Activated CD4-positive, alpha-beta memory T cell treated with anti-CD3 and anti-CD28 coated beads for 36 hours (primary cell): ENCODE results near the gene ROR2. TPM values are rescaled to one million over a fixed set of nuclear protein-coding genes. Genes with fewer than 3 reads are reported as not detected.
"Not testable (repeated sequence)": the region's sequence is repeated elsewhere in the genome, so short reads cannot be mapped to it uniquely, and the experiment has no call there.

ENCODE experiments used
- CTCF ChIA-PET: fragments of 350-600 bp; sonication (Branson Sonifier 250); formaldehyde crosslinking; loops from one replicate; lab custom pipeline; 2021; ENCODE audit warnings: antibody characterized with exemption, inconsistent platforms; lab: Charles Lee
- POLR2A ChIA-PET: fragments of 350-600 bp; sonication (Branson Sonifier 250); formaldehyde crosslinking; loops from one replicate; lab custom pipeline; 2021; ENCODE audit warnings: antibody characterized with exemption; lab: Charles Lee
- DNase-seq: peaks from one replicate; pipeline ENCODE4 v3.0.0-alpha.2; 2020
- H3K27ac Mint-ChIP-seq: one replicate; pipeline ENCODE4 v1.8.0; 2021; ENCODE audit warnings: mixed read lengths
- H3K27me3 Mint-ChIP-seq: one replicate; pipeline ENCODE4 v1.8.0; 2021; ENCODE audit warnings: mixed read lengths
- H3K36me3 Mint-ChIP-seq: one replicate; pipeline ENCODE4 v1.8.0; 2021; ENCODE audit warnings: mixed read lengths
- H3K4me1 Mint-ChIP-seq: one replicate; pipeline ENCODE4 v1.8.0; 2021; ENCODE audit warnings: low read depth, mixed read lengths
- H3K4me3 Mint-ChIP-seq: one replicate; pipeline ENCODE4 v1.8.0; 2021; ENCODE audit warnings: mild to moderate bottlenecking, mixed read lengths
- H3K9me3 Mint-ChIP-seq: one replicate; pipeline ENCODE4 v1.8.0; 2021; ENCODE audit warnings: mixed read lengths
- intact Hi-C: fragments of 100-400 bp; cut with micrococcal nuclease; formaldehyde crosslinking; loops from one replicate; pipeline ENCODE4 v1.15.1; 2023
- total RNA-seq, 2 experiments: library from RNA; stranded (reverse); gene quantifications; one replicate each; pipeline ENCODE4 v1.2.3, GENCODE V29; 2021

The ROR2 gene
- total RNA-seq, 2 experiments from 2014 or later = 0.05 to 0.31 TPM

GRCh38 chr9:91547081-91547480, 402.9 kb downstream of the ROR2 start:
- no peak overlapping the region for H3K27ac Mint-ChIP-seq
- no peaks in the 10 kb centered on the region for H3K9me3 Mint-ChIP-seq
- no peaks in the 10 kb centered on the region for H3K4me1 Mint-ChIP-seq
- DNase-seq = no peak
- peaks cover 3% of the 10 kb centered on the region for H3K27me3 Mint-ChIP-seq
- no peak overlapping the region for H3K4me3 Mint-ChIP-seq
- intact Hi-C loops = no loop called here
- POLR2A ChIA-PET = no interaction called here
- CTCF ChIA-PET = no interaction called here
- H3K36me3 Mint-ChIP-seq = no peaks in the 10 kb centered on the region

- peaks cover 3% of the 10 kb centered on the region for H3K27me3 Mint-ChIP-seq
- ChIA-PET POLR2A (no interaction called here), CTCF (no interaction called here)
Observed at GRCh38 chr9:91546574-91546973, 403.5 kb downstream of the ROR2 start.

GRCh38 chr9:91541734-91542133, 408.3 kb downstream of the ROR2 start:
- intact Hi-C loops = no loop called here
- H3K4me3 Mint-ChIP-seq = no peak overlapping the region
- POLR2A ChIA-PET = no interaction called here
- H3K4me1 Mint-ChIP-seq = peaks cover 11% of the 10 kb centered on the region
- no peaks in the 10 kb centered on the region for H3K9me3 Mint-ChIP-seq
- H3K27ac Mint-ChIP-seq = no peak overlapping the region
- no peak for DNase-seq
- H3K27me3 Mint-ChIP-seq = no peaks in the 10 kb centered on the region
- CTCF ChIA-PET = no interaction called here
- H3K36me3 Mint-ChIP-seq = no peaks in the 10 kb centered on the region

More at GRCh38 chr9:91546574-91546973, 403.5 kb downstream of the ROR2 start:
- H3K9me3 Mint-ChIP-seq = no peaks in the 10 kb centered on the region
- H3K4me1 Mint-ChIP-seq = no peaks in the 10 kb centered on the region
- no peak for DNase-seq
- H3K27ac Mint-ChIP-seq = no peak overlapping the region
- no peak overlapping the region for H3K4me3 Mint-ChIP-seq
- no peaks in the 10 kb centered on the region for H3K36me3 Mint-ChIP-seq
- intact Hi-C loops = no loop called here

- H3K4me1 Mint-ChIP-seq = peaks cover 11% of the 10 kb centered on the region
- CTCF ChIA-PET, H3K27me3 Mint-ChIP-seq, H3K4me3 Mint-ChIP-seq, H3K9me3 Mint-ChIP-seq, H3K36me3 Mint-ChIP-seq, POLR2A ChIA-PET, H3K27ac Mint-ChIP-seq, DNase-seq, intact Hi-C loops: not testable (repeated sequence)
Observed at GRCh38 chr9:91540506-91540905, 409.5 kb downstream of the ROR2 start.

- no peaks in the 10 kb centered on the region for H3K36me3 Mint-ChIP-seq
- H3K4me1 Mint-ChIP-seq = peaks cover 11% of the 10 kb centered on the region
- H3K4me3 Mint-ChIP-seq = no peak overlapping the region
- intact Hi-C loops = no loop called here
- no peak for DNase-seq
- H3K9me3 Mint-ChIP-seq = no peaks in the 10 kb centered on the region
- no peak overlapping the region for H3K27ac Mint-ChIP-seq
- ChIA-PET POLR2A (no interaction called here), CTCF (no interaction called here)
- H3K27me3 Mint-ChIP-seq = peaks cover 13% of the 10 kb centered on the region
Observed at GRCh38 chr9:91536211-91536691, 413.8 kb downstream of the ROR2 start.

GRCh38 chr9:91534374-91534773, 415.7 kb downstream of the ROR2 start:
- intact Hi-C loops = no loop called here
- H3K36me3 Mint-ChIP-seq = no peaks in the 10 kb centered on the region
- ChIA-PET CTCF (no interaction called here), POLR2A (no interaction called here)
- no peak for DNase-seq
- H3K9me3 Mint-ChIP-seq = no peaks in the 10 kb centered on the region
- H3K27ac Mint-ChIP-seq = no peak overlapping the region
- H3K27me3 Mint-ChIP-seq = peaks cover 13% of the 10 kb centered on the region
- H3K4me3 Mint-ChIP-seq = no peak overlapping the region
- no peaks in the 10 kb centered on the region for H3K4me1 Mint-ChIP-seq

- H3K9me3 Mint-ChIP-seq = no peaks in the 10 kb centered on the region
- intact Hi-C loops = no loop called here
- ChIA-PET POLR2A (no interaction called here), CTCF (no interaction called here)
- H3K4me3 Mint-ChIP-seq = no peak overlapping the region
- DNase-seq = no peak
- no peaks in the 10 kb centered on the region for H3K4me1 Mint-ChIP-seq
- peaks cover 13% of the 10 kb centered on the region for H3K27me3 Mint-ChIP-seq
- no peaks in the 10 kb centered on the region for H3K36me3 Mint-ChIP-seq
- H3K27ac Mint-ChIP-seq = no peak overlapping the region
Observed at GRCh38 chr9:91533382-91533781, 416.6 kb downstream of the ROR2 start.

GRCh38 chr9:91532325-91532724, 417.7 kb downstream of the ROR2 start:
- Mint-ChIP-seq H3K27me3 (peaks cover 13% of the 10 kb centered on the region), H3K4me3 (no peak overlapping the region), H3K36me3 (no peaks in the 10 kb centered on the region), H3K4me1 (no peaks in the 10 kb centered on the region), H3K9me3 (no peaks in the 10 kb centered on the region), H3K27ac (no peak overlapping the region)
- ChIA-PET POLR2A (no interaction called here), CTCF (no interaction called here)
- intact Hi-C loops = no loop called here
- DNase-seq = no peak

GRCh38 chr9:91530829-91531228, 419.2 kb downstream of the ROR2 start:
- no peak overlapping the region for H3K27ac Mint-ChIP-seq
- H3K36me3 Mint-ChIP-seq = no peaks in the 10 kb centered on the region
- peaks cover 18% of the 10 kb centered on the region for H3K27me3 Mint-ChIP-seq
- no peak overlapping the region for H3K4me3 Mint-ChIP-seq
- POLR2A ChIA-PET = no interaction called here
- intact Hi-C loops = no loop called here
- H3K9me3 Mint-ChIP-seq = no peaks in the 10 kb centered on the region
- CTCF ChIA-PET = no interaction called here
- no peaks in the 10 kb centered on the region for H3K4me1 Mint-ChIP-seq
- DNase-seq = no peak

GRCh38 chr9:91522481-91522880, 427.5 kb downstream of the ROR2 start:
- no peaks in the 10 kb centered on the region for H3K4me1 Mint-ChIP-seq
- CTCF ChIA-PET = interaction anchor here (0.8 kb wide), 1 partner anchor 607 kb away, joined by 3 read pairs; no protein-coding TSS in a partner anchor
- intact Hi-C loops = no loop called here
- POLR2A ChIA-PET = no interaction called here
- H3K36me3 Mint-ChIP-seq = no peaks in the 10 kb centered on the region
- H3K4me3 Mint-ChIP-seq = no peak overlapping the region
- DNase-seq = no peak
- no peaks in the 10 kb centered on the region for H3K9me3 Mint-ChIP-seq
- H3K27me3 Mint-ChIP-seq = peaks cover 26% of the 10 kb centered on the region
- H3K27ac Mint-ChIP-seq = no peak overlapping the region

GRCh38 chr9:91519520-91520277, 430.3 kb downstream of the ROR2 start:
- no peaks in the 10 kb centered on the region for H3K36me3 Mint-ChIP-seq
- H3K9me3 Mint-ChIP-seq = no peaks in the 10 kb centered on the region
- H3K4me3 Mint-ChIP-seq = no peak overlapping the region
- H3K27ac Mint-ChIP-seq = no peak overlapping the region
- POLR2A ChIA-PET = no interaction called here
- intact Hi-C loops = no loop called here
- peaks cover 33% of the 10 kb centered on the region for H3K27me3 Mint-ChIP-seq
- DNase-seq = no peak
- CTCF ChIA-PET = no interaction called here
- peaks cover 4% of the 10 kb centered on the region for H3K4me1 Mint-ChIP-seq

GRCh38 chr9:91518462-91518861, 431.6 kb downstream of the ROR2 start:
- intact Hi-C loops = no loop called here
- POLR2A ChIA-PET = no interaction called here
- Mint-ChIP-seq H3K36me3 (no peaks in the 10 kb centered on the region), H3K9me3 (no peaks in the 10 kb centered on the region), H3K27me3 (peaks cover 37% of the 10 kb centered on the region), H3K27ac (no peak overlapping the region), H3K4me3 (no peak overlapping the region), H3K4me1 (peaks cover 4% of the 10 kb centered on the region)
- no peak for DNase-seq
- CTCF ChIA-PET = no interaction called here

- Mint-ChIP-seq H3K9me3 (no peaks in the 10 kb centered on the region), H3K4me1 (peaks cover 4% of the 10 kb centered on the region), H3K27me3 (peaks cover 38% of the 10 kb centered on the region), H3K36me3 (no peaks in the 10 kb centered on the region), H3K27ac (no peak overlapping the region), H3K4me3 (no peak overlapping the region)
- POLR2A ChIA-PET = no interaction called here
- CTCF ChIA-PET = no interaction called here
- no peak for DNase-seq
- intact Hi-C loops = no loop called here
Observed at GRCh38 chr9:91517801-91518200, 432.2 kb downstream of the ROR2 start.
